D721Med (cell line): ENCODE measurements around the gene PRPF6.
A peak's percentile ranks its signal among the peaks of the same experiment; 100 is the strongest.

ENCODE experiments used
- DNase-seq: peaks from one replicate; pipeline ENCODE4 v3.0.0; 2011; ENCODE audit warnings: low spot score; ENCODE audit not compliant: insufficient read length
- FAIRE-seq: peaks from 2 replicates; lab custom pipeline; 2011; peaks lifted over from hg19 to GRCh38; lab: Jason Lieb, UNC
- TF ChIP-seq, protein P1 (sequence below): IDR thresholded peaks from 2 replicates; pipeline ENCODE4 v1.5.1; 2012; ENCODE audit warnings: mild to moderate bottlenecking, control low read depth; ENCODE audit not compliant: insufficient read depth; ENCODE audit errors: missing control alignments

Gene PRPF6

DNA sequence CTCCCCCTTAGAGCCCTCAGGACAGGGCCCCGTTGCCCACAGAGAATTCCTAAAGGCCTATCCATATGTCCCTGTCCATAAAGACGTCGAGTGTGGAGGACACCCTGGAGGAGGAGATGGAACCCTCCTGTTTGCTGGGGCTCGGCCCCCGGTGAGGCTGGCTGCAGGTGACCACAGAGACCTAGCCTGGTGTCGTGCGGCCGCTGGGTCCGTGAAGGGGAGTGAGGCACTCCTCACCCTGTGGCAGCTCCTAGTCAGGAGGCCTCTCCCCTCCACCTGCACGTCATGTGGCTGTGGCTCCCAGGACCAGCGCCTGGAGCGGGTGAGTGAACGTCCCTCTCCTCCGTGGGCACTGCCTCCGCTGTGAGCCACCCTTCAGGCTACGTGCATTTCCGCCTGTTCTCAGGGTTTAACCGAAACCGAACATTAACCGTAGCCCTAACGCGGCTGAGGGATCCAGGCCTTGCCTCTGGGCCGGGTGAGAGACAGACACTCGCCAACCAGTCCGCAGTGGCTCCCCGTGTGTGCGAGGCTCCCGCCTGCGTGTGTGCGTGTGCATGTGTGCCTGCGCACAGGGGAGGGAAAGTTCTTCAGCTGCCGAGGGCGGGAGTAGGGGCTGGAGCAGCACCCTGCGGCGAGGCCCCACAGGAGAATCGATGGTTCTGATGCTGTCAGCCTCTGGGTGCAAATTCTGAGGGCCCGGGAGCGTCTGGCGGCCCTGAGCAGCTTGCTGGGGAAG lies 76.1 kb downstream of the PRPF6 start:
- DNase-seq, result no peak

DNA sequence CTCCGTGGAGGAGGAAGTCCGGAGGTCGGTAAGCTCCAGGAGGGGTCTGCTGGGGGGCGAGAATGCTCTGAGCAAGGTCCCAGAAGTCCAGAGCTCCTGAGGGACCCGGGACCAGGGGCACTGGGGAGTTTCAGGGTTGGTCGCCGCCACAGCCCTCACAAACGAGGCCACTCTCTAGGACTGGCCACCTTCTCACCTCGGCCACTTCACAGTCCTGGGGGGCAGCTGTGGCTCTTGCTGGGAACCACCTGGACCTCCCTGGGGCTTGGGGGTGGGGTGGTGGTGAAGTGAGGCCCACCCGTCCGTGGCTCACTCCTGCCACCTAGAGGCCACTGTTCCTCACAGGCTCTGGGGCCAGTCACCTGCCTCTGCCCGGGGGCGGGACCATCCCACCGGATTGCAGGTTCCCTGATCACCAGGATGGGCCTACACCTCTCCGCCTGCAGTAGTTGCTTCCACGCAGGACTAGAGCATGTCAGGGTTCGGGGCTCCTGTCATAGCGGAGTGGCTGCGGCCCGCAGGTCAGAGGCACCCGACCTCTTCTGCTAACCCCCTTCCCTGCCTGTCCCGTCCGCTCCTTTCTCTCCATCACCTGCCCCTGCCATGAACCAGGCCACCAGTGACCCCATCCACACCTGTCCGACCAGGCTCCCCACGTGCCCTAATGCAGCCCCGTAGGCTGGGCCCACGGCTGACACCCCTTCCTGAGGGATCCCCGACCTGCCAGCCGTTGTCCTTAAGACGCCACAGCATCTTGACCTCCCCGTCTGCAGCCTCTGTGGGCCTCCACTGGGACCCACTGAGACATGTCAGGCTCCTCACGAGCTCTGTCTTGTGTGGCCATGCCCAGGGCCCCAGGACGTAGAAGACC lies 76.9 kb downstream of the PRPF6 start:
- FAIRE-seq, result no peak
- TF ChIP-seq, protein P1, sequence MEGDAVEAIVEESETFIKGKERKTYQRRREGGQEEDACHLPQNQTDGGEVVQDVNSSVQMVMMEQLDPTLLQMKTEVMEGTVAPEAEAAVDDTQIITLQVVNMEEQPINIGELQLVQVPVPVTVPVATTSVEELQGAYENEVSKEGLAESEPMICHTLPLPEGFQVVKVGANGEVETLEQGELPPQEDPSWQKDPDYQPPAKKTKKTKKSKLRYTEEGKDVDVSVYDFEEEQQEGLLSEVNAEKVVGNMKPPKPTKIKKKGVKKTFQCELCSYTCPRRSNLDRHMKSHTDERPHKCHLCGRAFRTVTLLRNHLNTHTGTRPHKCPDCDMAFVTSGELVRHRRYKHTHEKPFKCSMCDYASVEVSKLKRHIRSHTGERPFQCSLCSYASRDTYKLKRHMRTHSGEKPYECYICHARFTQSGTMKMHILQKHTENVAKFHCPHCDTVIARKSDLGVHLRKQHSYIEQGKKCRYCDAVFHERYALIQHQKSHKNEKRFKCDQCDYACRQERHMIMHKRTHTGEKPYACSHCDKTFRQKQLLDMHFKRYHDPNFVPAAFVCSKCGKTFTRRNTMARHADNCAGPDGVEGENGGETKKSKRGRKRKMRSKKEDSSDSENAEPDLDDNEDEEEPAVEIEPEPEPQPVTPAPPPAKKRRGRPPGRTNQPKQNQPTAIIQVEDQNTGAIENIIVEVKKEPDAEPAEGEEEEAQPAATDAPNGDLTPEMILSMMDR, result peak; percentile 69
- peak; percentile 98 for DNase-seq

More for the DNA sequence above, 76.1 kb downstream of the PRPF6 start:
- TF ChIP-seq, protein P1, result no peak
- no peak for FAIRE-seq

DNA sequence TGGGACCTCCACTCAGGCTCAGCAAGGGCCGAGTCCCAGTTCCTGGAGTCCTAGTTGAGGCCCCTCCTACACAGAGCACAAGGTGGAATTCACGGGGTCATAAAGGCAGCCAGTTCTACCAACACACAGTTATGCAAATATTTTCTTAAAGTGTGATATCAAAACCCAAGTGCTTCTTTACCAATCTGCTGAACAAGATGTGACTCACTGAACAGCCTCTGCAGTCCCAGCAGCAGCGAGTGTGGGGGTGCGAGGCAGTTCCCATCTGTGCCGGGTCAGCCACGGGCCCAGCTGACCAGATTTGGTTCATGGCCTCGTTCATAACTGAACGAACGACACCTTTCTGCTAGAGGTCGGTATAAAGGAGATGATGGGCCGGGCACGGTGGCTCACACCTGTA lies 77.6 kb downstream of the PRPF6 start:
- no peak for FAIRE-seq
- no peak for DNase-seq

GRCh38 chr20:64062276-64062595 lies 81.3 kb downstream of the PRPF6 start:
- DNase-seq (no peak), FAIRE-seq (no peak)
- TF ChIP-seq, protein P1, result no peak

More for the DNA sequence above, 77.6 kb downstream of the PRPF6 start:
- TF ChIP-seq, protein P1, result no peak

GRCh38 chr20:64062596-64063388 lies 81.9 kb downstream of the PRPF6 start, which contains the start of gene TCEA2:
Gene TCEA2, plus strand, starts transcription at chr20:64063198. Its CDS starts 115 bp downstream, at chr20:64063313.
- no peak for FAIRE-seq
- TF ChIP-seq, protein P1, result no peak
- DNase-seq, result peak; percentile 100

DNA sequence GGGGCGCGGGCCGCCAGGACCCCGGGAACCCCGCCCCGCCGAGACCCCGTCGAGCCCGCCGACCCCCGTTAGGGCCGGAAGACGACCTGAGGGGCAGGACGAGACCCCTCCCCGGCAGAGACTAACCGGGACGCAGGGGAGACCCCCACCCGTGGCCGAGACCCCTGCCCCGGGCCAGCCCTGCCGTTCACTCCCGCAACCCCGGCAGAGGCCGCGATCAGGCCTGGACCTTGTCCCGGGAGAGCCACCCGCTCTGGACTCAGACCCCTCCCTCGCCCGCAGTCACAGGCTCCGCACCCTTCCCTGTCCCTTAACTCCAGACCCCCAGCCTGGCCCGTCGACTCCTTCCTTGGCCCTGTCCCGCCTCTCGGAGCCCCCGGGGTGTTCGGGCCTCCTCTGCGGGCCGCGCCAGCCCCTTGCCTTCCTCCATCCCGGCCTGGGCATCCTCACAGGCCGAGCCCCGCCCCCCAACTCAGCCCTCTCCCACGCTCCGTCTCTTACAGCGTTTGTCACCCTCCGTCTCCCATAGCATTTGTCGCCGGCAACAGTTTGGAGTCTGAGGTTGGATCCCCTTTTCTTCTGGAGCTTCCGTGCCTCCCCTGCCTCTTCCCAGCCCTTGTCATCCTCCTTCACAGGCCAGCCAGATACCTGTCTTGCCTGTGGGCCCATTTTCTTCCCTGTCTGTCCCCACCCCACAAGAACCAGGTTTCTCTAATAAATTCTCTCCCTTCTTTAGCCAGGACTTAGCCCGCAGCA lies 82.6 kb downstream of the PRPF6 start:
- DNase-seq (no peak), FAIRE-seq (no peak)
- TF ChIP-seq, protein P1, result no peak
